ENCODE results near the gene WDFY2.

Gene WDFY2

DNA sequence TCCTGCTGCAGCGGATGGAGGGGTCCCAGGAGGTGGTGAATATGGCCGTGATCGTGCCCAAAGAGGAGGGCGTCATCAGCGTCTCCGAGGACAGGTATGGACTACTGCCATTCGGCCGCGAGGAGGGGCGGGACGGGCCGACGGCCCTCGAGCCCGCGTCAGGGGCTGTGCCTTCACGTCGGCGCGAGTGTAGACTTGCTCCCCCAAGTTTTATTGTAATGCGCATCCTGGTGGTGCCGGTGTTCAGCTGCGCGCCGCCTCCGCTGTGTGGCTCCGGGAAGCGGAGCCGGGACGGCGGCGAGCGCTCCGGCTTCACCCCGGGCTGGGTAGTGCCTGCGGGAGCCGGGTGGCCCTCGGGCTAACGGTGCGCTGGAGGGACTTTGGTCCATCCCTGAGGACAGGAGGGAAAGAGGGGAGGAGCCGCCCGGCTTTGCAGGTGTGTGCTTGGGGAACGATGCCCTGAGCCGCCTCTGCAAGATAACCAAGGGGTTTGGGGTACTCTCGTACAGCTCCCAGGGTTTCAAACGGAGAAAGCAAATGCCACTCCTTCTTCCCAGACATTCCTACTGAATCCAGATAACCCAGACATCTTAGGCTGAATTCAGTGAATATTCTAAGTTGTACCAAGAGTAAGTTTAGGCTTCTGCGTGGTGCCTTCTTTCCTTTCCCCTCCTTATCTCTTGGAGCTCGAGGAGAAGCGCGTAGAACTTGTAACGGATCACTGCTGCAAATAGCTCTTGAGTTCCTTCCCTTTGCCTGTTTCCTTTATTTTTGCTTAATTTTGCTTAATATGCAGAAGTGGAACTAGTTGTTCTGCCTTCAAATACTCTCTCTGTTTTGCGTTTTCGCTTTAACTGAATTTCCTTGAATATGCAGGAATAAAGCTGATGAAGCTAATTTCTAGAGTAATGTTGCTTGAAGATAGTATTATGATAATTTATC is 740 bp downstream of the WDFY2 start:
- no peak for DNase-seq (ENCODE audit: insufficient read length, low spot score)
- TF ChIP-seq, protein P1, sequence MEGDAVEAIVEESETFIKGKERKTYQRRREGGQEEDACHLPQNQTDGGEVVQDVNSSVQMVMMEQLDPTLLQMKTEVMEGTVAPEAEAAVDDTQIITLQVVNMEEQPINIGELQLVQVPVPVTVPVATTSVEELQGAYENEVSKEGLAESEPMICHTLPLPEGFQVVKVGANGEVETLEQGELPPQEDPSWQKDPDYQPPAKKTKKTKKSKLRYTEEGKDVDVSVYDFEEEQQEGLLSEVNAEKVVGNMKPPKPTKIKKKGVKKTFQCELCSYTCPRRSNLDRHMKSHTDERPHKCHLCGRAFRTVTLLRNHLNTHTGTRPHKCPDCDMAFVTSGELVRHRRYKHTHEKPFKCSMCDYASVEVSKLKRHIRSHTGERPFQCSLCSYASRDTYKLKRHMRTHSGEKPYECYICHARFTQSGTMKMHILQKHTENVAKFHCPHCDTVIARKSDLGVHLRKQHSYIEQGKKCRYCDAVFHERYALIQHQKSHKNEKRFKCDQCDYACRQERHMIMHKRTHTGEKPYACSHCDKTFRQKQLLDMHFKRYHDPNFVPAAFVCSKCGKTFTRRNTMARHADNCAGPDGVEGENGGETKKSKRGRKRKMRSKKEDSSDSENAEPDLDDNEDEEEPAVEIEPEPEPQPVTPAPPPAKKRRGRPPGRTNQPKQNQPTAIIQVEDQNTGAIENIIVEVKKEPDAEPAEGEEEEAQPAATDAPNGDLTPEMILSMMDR (IDR thresholded peaks at IDR 0.05; ENCODE audit: insufficient read depth, missing control alignments), result no peak
- no peak for FAIRE-seq

DNA sequence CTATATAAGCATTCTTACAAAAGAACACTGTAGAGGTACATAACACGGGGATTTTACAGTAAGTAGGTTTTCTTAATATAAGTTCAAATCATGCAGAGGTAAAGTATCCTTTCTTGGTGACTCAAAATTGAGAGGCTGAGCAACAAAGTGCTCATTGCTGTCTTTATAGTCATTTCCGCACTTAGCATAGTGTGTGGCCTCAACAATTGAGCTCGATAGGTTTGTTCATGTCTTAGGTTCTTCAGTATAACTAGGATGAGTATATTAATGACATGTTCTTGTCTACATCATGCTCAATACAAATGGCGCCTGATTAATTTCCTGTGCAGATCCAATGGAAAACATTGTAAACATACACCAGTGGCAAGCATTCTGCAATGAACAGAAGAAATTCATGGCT is 1.4 kb downstream of the WDFY2 start:
- DNase-seq (ENCODE audit: insufficient read length, low spot score) (no peak), FAIRE-seq (no peak)
- TF ChIP-seq, protein P1 (IDR thresholded peaks at IDR 0.05; ENCODE audit: insufficient read depth, missing control alignments), result no peak

DNA sequence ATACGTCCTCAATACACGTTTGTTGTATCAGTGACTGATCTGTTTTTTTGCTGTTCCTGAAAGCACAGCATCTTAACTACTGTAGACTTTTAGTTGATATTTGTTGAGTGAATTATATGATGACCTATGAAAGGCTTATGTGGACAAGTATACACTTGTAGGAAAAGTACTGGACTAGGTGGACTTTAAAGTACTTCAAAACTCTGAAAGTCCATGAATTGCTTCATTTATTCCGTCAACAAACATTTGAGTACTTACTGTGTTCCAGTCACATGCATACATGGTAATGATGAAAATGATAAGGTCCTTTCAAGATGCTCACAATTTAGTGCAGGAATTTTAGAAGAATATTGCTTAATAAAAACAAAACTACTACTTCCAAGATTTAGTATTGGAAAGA is 3.1 kb downstream of the WDFY2 start:
- FAIRE-seq, result no peak
- TF ChIP-seq, protein P1 (IDR thresholded peaks at IDR 0.05; ENCODE audit: insufficient read depth, missing control alignments), result no peak

DNA sequence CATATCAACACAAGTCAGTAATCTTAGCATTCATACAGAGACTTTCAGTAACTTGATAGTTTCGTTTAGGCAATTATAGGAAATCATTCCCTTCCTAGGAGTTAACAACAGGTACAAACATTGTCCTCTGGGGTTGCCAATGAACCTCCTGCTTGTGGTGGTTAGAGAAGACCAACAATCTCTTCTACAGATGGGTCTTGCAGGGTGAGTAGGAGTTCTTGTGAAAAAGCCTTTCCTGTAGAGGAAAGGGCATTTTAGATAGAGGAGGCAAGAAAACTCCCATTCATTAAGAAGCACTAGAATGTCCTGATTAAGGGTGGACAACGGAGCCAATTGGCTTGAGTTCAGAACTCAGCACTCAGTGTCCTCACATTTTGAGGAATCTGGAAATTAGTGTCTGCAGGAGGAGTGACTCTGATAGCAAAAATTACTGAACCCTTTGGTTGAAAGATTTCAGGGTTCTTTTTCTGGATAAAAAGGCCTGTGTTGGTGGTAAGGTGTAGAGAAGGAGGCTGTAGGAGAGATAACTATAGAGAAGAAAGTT is 4.2 kb downstream of the WDFY2 start:
- FAIRE-seq (no peak), DNase-seq (ENCODE audit: insufficient read length, low spot score) (no peak)
- TF ChIP-seq, protein P1 (IDR thresholded peaks at IDR 0.05; ENCODE audit: insufficient read depth, missing control alignments), result no peak

More for the DNA sequence above, 3.1 kb downstream of the WDFY2 start:
- no peak for DNase-seq (ENCODE audit: insufficient read length, low spot score)

DNA sequence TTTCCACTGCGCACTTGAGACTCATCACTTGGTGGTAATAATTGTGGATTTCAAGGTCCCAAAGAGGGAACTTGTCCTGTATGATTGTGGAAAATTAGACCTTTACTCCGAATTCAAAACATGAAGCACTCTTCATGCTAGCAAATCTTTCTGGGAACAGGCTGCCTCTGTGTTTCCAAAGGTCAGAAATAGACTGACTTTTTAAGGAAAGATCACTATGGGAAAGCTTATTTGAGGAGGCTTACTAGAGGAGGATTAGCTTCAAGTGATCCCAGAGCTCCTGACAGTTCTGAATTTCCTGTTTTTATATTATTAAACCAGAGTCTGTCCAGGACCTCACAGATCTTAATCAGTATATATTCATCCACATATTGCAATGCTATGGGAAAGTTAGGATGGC is 5.5 kb downstream of the WDFY2 start:
- FAIRE-seq (peak; percentile 85), DNase-seq (ENCODE audit: insufficient read length, low spot score) (no peak)
- TF ChIP-seq, protein P1 (IDR thresholded peaks at IDR 0.05; ENCODE audit: insufficient read depth, missing control alignments), result no peak

DNA sequence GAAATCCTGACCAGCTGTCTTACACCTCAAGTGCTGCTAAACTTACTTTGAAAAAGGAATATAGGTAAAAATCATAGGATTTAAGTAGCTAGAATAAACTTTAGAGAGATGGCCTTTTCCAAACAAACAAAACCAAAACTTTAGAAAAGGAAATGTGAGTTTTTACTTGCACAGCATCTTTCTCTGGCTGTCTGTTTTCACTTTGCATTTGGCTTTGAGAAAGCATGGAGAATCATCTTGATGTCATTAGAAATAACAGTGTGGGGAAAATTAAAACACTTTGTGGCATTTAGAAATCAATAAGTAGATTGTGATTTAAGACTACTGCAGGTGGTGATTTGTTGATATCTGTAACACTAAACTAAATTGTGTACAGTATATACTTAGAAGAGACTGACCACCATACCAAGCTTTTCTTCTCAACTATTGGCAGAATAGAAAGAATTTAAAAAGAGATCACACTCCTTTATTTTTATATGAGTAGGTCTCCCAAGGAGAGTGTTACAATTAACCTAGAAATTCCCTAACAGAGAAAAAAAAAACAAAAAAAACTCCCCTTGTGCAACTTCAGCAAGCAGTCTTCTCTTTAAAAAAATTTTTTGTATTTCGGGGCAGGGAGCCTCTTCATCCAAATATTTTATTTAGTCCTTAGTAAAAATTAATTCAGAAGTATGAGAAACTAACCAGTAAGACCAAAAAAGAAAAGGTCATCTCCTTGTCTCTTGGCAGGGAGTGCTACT is 6.1 kb downstream of the WDFY2 start:
- FAIRE-seq (peak; percentile 58), DNase-seq (ENCODE audit: insufficient read length, low spot score) (no peak)
- TF ChIP-seq, protein P1 (IDR thresholded peaks at IDR 0.05; ENCODE audit: insufficient read depth, missing control alignments), result no peak
